HuH-7 (cell line): Measurements from ENCODE around the gene TMEM95.
A peak's percentile ranks its signal among the peaks of the same experiment; 100 is the strongest.

ENCODE experiments used
- DNase-seq: peaks from one replicate; pipeline ENCODE4 v3.0.0; 2011; ENCODE audit warnings: low spot score

The TMEM95 gene, protein sequence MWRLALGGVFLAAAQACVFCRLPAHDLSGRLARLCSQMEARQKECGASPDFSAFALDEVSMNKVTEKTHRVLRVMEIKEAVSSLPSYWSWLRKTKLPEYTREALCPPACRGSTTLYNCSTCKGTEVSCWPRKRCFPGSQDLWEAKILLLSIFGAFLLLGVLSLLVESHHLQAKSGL

DNA sequence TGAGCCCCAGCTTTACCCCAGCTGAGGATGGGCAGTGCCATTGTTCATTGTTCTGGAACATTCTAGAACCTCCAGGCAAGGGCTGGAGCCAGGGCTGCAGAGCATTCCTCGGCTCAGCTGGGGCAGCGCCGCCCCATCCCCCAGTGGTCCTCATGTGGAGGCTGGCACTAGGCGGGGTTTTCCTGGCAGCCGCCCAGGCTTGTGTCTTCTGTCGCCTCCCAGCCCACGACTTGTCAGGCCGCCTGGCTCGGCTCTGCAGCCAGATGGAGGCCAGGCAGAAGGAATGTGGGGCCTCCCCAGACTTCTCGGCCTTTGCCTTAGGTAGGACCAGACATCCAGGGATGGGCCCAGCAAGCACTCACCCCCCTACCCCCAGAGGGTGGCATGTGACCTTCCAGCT, at the start of gene TMEM95:
Gene TMEM95, plus strand, starts transcription at position 104 of the 400 bp plus-strand sequence. Its CDS starts 49 bp downstream, at position 153.
- no peak for DNase-seq

DNA sequence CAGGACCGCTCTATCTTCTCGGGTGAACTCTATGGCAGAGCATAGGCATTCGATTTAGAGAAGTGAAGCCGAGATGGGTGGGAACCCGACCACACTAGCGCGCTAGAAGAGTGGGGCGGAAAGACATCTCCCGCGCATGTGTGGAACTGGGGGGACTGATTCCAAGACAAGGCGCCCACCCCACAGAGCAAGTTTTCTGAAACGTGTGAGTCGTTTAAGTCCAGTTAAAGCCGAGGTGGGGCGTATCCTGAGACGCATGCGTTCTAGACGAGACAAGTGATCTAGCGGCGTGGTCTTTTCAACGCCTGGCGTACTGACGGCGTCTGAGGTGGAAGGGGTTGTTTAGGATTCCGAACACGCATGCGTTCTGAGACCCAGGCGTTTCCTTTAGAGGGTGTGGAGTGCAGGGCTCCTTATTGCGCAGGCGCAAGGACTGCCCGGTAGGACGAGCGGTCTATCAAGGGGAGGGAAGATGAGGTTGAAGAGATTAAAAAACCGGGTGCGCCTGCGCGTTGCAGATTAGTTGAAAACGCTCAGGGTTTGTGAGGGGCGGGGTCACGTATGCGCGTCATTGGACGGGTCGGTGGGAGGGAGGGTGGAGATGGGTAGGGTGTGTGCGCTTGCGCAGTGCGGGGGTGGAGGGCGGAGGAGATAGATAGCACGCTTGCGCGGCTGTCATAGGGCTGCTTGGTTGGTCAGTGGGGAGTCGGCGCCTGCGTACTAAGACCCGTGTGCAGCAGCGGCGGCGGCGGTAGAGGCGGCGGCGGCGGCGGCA, 47.9 kb upstream of the TMEM95 start, which contains the start of gene EIF5A:
Gene EIF5A, plus strand, starts transcription at position 718 of the 775 bp plus-strand sequence. CDS start 2,008 bp downstream, outside the sequence.
- peak; percentile 98 for DNase-seq

DNA sequence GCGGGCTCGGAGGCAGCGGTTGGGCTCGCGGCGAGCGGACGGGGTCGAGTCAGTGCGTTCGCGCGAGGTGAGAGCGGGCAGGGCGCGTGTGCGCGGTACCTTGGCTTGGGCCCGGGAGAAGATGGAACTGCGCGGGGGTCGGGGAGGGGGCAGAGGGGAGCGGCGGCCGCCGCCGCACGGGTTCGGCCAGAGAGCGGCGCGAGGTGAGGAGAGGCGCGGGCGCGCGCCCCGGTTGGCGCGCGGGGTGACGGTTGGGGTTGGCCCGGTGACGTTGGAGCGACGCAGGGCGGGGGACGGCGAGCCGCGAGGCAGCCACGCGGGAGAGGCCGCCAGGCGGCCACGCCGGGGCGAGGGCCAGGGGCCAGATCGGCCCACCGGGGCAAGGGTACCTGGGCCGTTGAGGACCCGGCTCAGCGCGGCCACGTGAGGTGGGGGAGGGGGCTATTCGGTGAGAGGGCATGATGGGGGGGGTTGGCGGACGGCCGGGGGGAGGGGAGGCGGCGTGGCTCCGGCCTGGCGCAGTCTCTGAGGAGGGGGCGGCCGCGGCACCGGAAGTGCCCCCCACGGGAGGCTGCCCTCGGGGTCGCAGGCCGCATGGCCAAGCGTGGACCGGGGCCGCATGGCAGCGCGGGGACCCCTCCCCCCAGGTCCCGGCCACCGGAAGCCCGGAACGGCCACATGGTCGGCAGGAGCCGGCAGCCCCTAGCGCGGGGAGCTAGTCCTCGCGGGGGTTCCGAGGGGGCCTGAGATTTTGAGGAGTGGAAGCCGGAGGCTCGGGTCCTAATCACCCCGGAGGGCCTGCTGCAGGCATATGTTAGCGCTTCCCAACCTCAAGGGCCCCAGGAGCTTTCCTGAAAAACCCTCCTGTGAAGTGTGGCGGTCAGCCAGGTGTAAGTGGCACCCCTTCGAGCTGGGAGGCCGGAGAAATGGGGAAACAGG, 47.0 kb upstream of the TMEM95 start:
- DNase-seq = no peak

DNA sequence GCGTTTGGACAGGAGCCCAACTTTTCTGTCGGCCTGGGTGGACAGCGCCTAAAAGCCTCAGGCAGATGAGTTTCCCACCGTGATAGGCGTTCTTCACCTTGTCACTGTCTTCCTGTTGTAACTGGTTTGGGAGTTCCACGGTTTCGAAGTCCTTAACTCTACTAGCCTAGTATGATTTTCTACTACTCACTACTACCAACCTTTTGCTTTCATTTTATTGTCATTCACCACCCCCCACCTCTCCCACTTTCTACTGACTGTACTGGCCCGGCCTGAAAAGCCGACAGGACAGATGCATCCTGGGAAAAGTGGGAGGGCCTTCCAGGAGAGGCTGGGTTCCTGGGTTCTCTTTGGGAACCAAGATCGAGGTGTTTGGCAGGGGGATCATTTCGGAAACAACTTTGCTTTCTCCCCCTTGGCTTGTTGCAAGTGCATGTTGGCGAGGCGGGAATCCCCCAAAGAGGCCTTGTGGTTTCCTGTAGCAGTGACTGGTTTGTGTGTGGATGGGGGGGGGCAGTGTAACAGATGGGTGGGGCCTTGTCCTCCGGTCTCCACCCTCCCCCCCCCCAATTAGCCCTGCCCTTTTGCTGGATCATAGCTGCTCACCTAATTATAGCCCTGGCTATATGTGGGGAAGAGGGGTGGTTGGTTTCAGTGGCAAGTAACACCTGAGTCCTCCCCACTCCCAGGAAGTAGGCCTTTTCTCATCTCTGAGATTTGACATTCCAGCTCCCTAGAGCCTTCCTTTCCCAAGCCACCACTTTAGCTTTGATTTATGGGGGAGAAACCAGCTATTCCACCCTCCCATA, 46.1 kb upstream of the TMEM95 start:
- peak; percentile 74 for DNase-seq

DNA sequence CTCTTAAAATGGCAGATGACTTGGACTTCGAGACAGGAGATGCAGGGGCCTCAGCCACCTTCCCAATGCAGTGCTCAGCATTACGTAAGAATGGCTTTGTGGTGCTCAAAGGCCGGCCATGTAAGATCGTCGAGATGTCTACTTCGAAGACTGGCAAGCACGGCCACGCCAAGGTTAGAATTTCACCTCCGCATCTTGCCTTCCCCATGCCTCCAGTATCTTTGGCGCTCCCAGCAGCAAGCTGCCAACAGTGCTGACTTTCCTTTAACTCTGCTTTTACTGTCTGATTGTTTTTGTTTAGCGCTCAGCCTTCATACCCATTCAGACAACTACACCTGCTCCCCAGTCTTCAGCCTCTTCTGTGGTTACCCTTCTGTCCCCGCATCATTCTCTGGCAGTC, 45.3 kb upstream of the TMEM95 start:
- DNase-seq = no peak

DNA sequence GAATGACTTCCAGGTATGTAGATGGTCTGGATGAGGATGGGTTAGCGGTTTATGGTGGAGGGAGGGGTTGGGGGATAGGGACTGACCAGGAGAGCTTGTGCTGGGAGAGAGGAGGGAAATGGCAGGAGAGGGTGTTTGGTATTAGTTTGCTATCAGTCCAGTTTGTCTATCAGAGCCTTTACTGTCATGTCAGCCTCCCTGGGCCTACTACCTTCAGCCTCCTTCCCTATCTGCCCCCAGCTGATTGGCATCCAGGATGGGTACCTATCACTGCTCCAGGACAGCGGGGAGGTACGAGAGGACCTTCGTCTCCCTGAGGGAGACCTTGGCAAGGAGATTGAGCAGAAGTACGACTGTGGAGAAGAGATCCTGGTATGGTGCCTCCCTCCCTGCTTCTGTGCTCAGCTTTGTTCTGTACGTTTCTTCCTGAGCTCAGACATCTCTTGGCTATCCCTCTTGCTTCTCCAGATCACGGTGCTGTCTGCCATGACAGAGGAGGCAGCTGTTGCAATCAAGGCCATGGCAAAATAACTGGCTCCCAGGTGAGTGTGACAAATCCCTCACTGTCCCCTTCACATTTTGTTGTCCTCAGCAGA, 43.7 kb upstream of the TMEM95 start:
- DNase-seq = no peak

DNA sequence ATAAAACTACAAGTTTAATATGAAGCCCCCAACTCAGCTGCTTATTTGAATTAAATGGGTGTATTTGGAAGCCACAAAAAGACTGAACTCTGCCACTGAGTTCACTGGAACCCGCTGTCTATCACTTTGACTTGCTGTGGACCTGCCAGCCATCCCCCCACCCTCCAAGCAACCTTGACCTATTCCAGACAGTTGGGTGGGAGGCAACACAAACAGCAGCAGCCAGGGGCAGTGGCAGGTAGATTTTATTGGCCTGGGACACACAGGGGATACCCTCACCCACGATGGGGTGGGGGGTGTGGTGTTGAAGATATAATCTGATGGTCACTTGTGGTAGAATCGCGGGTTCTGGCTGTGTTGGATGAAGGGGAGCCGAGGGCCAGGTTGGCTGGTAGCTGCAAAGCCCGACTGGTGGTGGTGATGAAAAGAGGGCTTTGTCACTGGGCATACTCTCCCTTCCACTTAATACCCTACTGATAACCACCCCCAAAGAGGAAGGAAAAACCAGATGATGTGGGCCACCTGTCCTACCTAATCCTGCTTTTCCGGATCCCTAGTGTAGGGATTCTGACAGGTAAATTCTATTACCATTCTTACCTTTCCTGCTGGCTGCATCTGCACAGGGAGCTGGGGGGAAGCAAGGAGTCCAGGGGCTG, 42.4 kb upstream of the TMEM95 start:
- DNase-seq = no peak

DNA sequence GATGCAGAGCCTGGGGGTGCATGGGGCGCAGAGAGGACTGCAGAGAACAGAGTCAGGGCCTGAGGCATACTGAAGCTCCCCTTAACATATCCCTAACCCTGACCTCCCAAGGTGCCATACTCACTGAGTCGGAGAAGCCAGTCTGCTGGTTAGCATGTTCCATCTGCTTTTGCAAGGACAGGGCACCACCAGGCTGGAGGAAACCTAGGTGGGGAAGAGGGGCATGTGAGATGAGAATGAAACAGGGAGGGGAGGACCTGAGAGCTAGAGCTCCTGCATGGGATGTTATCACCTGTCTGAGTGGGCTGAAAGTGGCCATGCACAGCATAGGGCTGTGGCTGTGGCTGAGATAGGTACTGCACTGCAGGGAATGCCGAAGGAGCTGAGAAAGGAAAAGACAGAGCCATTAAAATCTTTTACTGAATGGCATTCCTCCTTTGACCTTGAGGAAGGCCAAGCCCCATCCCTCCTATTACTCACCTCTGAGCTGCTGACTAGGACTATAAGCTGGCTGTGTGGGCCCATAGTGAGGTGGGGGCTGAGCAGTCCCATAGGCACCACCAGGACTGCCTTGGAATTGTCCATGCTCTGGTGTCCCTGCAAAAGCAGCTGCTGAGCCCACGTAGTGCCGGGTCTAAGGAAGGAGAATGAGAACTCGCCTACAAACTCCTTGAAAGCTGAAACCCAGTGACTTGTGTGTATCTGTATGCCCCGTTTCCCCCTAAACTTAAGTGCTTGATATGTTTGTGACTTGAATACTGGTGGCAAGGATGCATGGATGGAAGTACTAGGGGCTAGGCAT, 41.7 kb upstream of the TMEM95 start:
- no peak for DNase-seq

DNA sequence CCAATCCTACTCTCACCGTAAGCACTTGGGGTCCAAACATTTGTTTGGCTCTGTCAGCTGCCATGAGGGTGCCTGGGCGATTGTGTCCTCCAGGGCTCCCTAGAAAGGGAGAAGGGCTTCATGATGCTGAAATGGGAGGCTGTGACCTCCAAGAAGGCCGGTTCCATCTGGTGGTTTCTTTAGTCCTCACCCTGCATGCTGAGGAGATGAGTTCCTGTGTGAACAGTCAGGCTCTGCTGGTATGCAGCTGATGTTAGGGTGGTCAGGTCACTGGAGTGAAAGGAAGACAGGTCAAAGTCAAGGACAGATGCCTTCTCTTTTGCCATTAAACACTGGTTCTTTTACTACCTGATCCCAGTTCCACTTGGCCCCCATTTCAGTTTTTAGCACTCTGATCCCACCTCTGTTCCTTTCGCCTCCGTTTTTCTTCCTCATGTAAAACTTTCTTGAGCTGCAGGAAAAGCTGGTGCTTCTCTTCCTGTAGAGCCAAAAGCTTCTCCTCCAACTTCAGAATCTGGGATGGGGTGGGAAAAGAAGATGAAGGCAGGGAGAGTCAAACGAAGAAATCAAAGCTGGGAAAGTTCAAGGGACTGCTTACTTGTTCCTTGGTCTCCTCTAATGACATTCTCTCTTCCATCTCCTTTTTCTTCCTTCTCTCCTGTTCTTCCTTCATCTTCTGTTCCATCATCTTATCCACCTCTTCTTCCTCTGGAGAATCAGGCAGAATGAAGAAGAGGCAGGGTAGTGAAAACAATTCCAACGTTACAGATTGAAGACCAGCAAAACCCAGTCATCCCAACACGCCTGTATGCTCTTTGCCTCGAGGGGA, 40.9 kb upstream of the TMEM95 start:
- no peak for DNase-seq

DNA sequence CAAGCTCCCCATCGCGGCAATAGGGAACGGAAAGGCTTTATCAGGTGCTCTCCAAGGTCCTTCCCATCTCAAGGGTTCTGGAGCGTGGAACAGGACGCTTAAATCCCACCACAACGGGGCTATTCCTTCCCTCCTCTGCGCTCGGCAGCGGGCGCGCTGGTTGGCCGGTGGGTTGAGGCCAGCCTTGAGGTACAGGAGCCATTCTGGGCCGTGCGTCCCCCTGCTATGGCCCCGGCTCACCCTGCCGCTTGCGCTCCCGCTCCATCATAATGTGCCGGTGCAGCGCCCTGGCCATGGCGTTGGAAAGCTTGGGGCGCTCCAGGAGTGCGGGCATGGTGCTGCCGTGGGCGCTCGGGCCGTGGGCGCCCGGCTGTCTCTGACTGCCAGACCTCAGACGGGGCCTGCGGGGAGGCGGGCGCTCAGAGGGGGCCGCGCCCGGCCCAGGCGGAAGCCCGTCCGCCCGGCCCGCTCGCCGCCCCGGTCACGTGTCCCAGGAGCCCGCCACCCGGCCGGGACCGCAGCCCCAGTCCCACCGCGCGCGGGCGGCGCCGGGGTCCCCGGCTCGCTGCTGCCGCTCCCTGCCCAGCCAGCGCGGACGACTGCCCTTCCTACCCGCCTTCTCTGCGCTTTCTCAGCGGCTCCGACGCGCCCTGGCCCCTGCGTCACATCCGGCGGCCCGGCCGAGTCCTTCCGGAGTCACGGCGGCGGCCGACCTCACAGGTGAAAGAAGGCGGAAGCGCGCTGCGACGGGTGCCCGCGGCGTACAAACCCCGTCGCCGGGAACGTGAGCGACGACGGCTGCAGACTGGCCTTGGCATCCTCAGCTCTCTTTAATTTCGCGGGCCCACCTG, 40.0 kb upstream of the TMEM95 start, which contains the start of gene GPS2:
Gene GPS2, minus strand, starts transcription at position 642 of the 851 bp plus-strand sequence. Its CDS starts 308 bp downstream, at position 334.
- peak; percentile 86 for DNase-seq

DNA sequence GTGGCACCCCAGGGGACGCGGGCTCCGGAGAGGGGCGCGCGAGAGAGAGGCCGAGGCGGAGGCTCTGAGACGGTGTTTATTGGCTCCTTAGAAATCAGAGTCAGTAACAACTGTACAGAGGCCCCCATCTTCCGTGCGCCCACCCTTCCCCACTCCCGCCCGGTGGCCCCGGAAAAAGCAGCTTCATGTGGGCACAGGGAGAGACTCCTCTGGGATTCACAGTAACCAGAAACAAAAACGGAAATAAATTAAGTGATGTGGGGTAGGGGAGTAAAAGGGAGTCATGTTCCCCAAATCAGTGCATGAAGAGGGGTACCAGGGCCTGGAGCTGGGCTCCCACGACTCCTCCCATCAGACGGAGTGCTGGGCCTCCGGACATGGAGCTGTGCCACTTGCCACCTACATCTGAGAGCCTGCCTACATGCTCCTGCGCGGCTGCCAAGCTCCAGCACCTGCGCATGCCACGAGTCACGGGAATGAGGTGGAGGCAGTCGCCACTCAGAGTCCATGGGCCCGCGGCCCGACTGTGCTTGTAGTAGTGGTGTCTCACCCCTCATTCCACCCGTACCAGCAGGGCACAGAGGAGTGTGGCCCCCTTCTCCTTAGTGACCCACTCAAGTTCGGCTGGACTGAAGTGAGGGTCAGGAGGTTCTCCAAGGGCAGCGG, 39.3 kb upstream of the TMEM95 start:
- no peak for DNase-seq

DNA sequence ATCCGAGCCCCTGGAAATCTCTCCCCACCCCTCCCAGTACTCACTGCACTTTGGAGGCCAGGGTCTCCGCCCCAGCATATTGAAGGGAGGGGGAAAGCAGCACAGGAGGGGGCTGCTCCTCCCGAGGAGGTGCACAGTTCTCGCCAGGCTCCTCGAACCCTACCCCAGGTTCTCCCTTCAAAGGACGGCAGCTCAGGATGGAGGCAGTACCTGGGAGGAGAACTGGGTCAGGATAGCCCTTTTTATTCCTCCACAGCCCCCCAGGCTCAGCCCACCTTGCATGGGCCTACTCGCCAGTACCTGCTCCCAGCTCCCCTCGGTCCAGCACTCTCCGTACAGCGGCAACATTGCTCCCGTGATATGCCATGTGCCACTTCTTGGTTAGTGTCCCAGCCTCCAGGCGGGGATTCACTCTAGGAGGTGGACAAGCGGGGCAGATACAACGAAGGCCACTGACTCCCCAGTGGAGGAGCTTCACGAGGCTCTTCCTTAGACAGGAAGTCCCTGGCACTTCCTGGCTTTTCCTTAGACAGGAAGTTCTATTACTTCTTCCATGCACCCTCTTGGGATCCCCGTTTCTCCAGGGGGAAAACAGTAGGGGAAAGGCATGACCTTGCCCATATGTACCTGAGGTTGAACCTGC, 37.7 kb upstream of the TMEM95 start:
- DNase-seq = no peak

DNA sequence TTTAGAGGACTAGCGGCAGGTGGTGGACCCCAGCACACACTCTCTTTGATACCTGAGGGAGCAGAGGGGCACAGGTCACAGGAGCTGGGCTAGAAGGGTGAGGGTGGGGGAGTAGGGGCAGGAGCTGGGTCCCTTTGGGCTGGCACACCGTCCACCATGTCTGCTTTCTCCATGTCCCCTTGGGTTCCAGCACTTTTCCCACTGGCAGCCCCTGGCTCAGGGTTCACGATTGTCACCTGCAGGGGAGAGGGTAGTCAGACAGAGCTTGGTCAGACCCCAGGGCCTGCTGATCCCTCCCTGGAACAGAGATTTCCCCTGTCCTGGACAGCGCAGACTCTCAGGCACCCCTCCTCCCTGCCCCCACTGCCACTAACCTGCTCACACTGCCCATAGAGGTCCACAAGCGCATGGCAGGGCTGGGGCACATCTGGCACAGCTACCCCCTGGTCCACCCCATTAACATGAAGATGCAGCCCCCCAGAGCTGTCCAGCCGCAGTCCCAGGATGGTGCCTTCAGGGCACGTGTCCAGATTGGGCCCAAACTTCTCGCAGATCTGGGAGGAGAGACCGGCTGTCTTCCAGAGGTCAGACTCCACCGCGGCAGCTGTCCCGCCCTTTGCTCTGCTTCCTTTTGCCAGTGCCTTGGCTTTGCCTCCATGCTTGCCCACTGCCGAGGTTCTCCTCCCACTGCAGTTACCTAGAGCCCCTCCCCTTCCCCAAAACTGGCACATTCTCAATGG, 36.7 kb upstream of the TMEM95 start:
- no peak for DNase-seq

DNA sequence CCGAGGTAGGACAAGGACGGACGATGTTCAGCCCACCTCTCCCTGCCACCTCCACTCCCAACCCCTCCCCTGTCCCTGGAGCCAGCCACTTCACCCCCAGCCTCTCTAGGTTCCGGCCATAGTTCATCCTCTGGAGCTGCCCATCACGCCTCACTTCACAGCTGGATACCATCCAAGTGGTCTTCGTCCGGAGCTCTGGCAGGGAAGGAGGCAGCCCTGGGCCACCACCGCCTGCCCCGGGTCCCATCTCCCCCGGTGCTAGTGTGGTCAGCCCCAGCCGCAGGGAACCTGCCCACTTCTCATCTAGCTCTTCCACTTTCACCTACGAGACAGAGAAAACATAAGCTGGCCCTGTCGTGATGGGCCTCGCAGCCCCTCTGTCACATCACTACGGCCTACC, 33.5 kb upstream of the TMEM95 start:
- DNase-seq = no peak

DNA sequence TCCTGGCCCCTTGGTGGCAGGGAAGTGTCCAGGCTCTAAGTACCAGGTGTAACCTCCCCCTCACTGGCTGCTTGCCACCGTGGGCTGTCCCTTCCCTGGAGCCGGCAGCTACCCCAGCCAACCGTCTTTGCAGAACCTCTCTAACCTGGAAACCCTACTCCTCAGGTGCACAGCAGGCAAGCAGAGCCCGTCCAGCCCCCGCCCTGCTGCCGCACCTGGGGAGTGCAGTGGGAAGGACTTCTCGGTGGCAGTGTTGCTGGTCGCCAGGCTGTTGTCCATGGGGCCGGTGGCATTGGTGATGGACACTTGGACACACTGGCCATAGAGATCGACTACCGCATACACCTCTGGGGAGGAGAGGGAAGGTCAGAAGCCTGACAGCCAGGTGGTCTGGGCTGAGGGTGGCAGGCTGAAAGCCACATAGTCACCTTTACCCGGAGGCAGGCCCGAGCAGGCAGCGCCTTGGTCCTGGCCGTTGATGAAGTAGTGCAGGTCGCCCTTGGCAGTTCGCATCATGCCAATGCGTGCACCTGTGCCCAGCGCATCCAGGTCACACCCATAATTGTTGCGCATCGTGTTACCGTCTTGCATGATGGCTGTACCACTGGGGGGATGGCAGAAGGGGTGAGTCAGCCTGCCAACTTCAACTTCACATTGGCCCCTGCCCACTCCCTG, 32.3 kb upstream of the TMEM95 start:
- DNase-seq = no peak
